ENCODE data around the gene FOXD3.

Gene FOXD3
- 0 reads per million in 3 experiments for total RNA-seq

GRCh38 chr1:63322114-63322943 is at the start of gene FOXD3:
Gene FOXD3, plus strand, starts transcription at chr1:63322567. Its CDS starts 492 bp downstream, at chr1:63323059.
- DNase-seq = peak; percentile 9

GRCh38 chr1:63272811-63273210 is 49.6 kb upstream of the FOXD3 start:
- no peak for DNase-seq

GRCh38 chr1:63274371-63274770 is 48.0 kb upstream of the FOXD3 start:
- DNase-seq = no peak

- no peak for DNase-seq
Observed at GRCh38 chr1:63274979-63275378, 47.4 kb upstream of the FOXD3 start.

- DNase-seq = no peak
Observed at GRCh38 chr1:63276624-63277023, 45.7 kb upstream of the FOXD3 start.

- no peak for DNase-seq
Observed at GRCh38 chr1:63277195-63278192, 44.9 kb upstream of the FOXD3 start.

GRCh38 chr1:63281753-63282152 is 40.6 kb upstream of the FOXD3 start:
- no peak for DNase-seq

GRCh38 chr1:63289135-63289534 is 33.2 kb upstream of the FOXD3 start:
- DNase-seq = no peak

- DNase-seq = no peak
Observed at GRCh38 chr1:63294803-63295594, 27.4 kb upstream of the FOXD3 start.

- no peak for DNase-seq
Observed at GRCh38 chr1:63304410-63304809, 18.0 kb upstream of the FOXD3 start.

- no peak for DNase-seq
Observed at GRCh38 chr1:63305043-63305442, 17.3 kb upstream of the FOXD3 start.

GRCh38 chr1:63307196-63307794 is 15.1 kb upstream of the FOXD3 start:
- DNase-seq = no peak

- DNase-seq = no peak
Observed at GRCh38 chr1:63316598-63316983, 5.8 kb upstream of the FOXD3 start.

GRCh38 chr1:63316984-63317816 is 5.2 kb upstream of the FOXD3 start:
- DNase-seq = peak; percentile 19

- DNase-seq = no peak
Observed at GRCh38 chr1:63317817-63318152, 4.6 kb upstream of the FOXD3 start.

- DNase-seq = no peak
Observed at GRCh38 chr1:63318201-63318979, 4.0 kb upstream of the FOXD3 start.

- no peak for DNase-seq
Observed at GRCh38 chr1:63319046-63320021, 3.0 kb upstream of the FOXD3 start.

- no peak for DNase-seq
Observed at GRCh38 chr1:63320022-63320721, 2.2 kb upstream of the FOXD3 start.
